Erythroblast (primary cell): ENCODE data around the gene TCHHL1.

Source experiments
- GATA1 ChIP-seq: IDR thresholded peaks from 2 replicates; pipeline ENCODE4 v1.6.1; 2011; ENCODE audit warnings: low read depth, mild to moderate bottlenecking, control low read depth, low read length, moderate library complexity
- POLR2A ChIP-seq: IDR thresholded peaks from 2 replicates; pipeline ENCODE4 v1.6.1; 2011; ENCODE audit warnings: mild to moderate bottlenecking, low read length

GRCh38 chr1:152110365-152110859 is 21.5 kb upstream of the TCHHL1 start:
- TF ChIP-seq POLR2A (no peak), GATA1 (no peak)
